GDM1 (cell line): ENCODE data around the gene AHNAK2.
"Not testable (repeated sequence)": the region's sequence is repeated elsewhere in the genome, so short reads cannot be mapped to it uniquely, and the experiment has no call there.

Experiments used
- DNase-seq: peaks from one replicate; lab custom pipeline; 2025; lab: John Stamatoyannopoulos, UW

The AHNAK2 gene

GRCh38 chr14:104977681-104978653, at the start of gene AHNAK2:
AHNAK2 (minus strand) TSS chr14:104978374; CDS start chr14:104978237, 137 bp downstream.
- peak; percentile 39 for DNase-seq

- not testable (repeated sequence) for DNase-seq
Observed at GRCh38 chr14:105027718-105028117, 49.5 kb upstream of the AHNAK2 start.

- no peak for DNase-seq
Observed at GRCh38 chr14:105026802-105027563, 48.8 kb upstream of the AHNAK2 start.

- peak; percentile 28 for DNase-seq
Observed at GRCh38 chr14:105026033-105026785, 48.0 kb upstream of the AHNAK2 start.

GRCh38 chr14:105025429-105025828, 47.3 kb upstream of the AHNAK2 start:
- DNase-seq, result no peak

GRCh38 chr14:105023791-105024480, 45.8 kb upstream of the AHNAK2 start:
- DNase-seq, result no peak

GRCh38 chr14:105023144-105023543, 45.0 kb upstream of the AHNAK2 start:
- no peak for DNase-seq

- no peak for DNase-seq
Observed at GRCh38 chr14:105022276-105022670, 44.1 kb upstream of the AHNAK2 start.

- DNase-seq, result no peak
Observed at GRCh38 chr14:105021656-105022275, 43.6 kb upstream of the AHNAK2 start.

GRCh38 chr14:105020815-105021655, 42.9 kb upstream of the AHNAK2 start, which contains the start of gene CDCA4:
CDCA4 (minus strand) TSS chr14:105021083; CDS start chr14:105011929, 9,154 bp downstream.
- peak; percentile 96 for DNase-seq

- no peak for DNase-seq
Observed at GRCh38 chr14:105019861-105020814, 42.0 kb upstream of the AHNAK2 start.

GRCh38 chr14:105018414-105018813, 40.2 kb upstream of the AHNAK2 start:
- no peak for DNase-seq

- no peak for DNase-seq
Observed at GRCh38 chr14:105015905-105016304, 37.7 kb upstream of the AHNAK2 start.

GRCh38 chr14:105015242-105015641, 37.1 kb upstream of the AHNAK2 start:
- DNase-seq, result no peak

- no peak for DNase-seq
Observed at GRCh38 chr14:105014631-105015030, 36.5 kb upstream of the AHNAK2 start.

- DNase-seq, result no peak
Observed at GRCh38 chr14:105014032-105014431, 35.9 kb upstream of the AHNAK2 start.

GRCh38 chr14:105013150-105013785, 35.1 kb upstream of the AHNAK2 start:
- no peak for DNase-seq
